Left lung (tissue), 10 donors: ENCODE results near the gene CWC15. TPM values are rescaled to one million over a fixed set of nuclear protein-coding genes. Genes with fewer than 3 reads are reported as not detected.
A peak's percentile ranks its signal among the peaks of the same experiment; 100 is the strongest.

Experiments
- ATAC-seq: fragments of 200-7000 bp; cut with Tn5 transposase; one replicate; pipeline ENCODE4 v1.9.1; 2020; ENCODE audit warnings: moderate library complexity
- DNase-seq, 4 donors: peaks; one replicate each; pipeline ENCODE4 v3.0.0-alpha.2; 2013 to 2020
- H3K27ac ChIP-seq, 2 donors: fragments of 200-600 bp; sonication (generic) in 1 of 2; one replicate each; pipeline versions ENCODE4 v1.5.0 to v1.8.0; 2020 to 2021
- H3K27me3 ChIP-seq, 2 donors: fragments of 200-600 bp; sonication (generic) in 1 of 2; one replicate each; pipeline versions ENCODE4 v1.5.0 to v1.8.0; 2020 to 2021
- H3K36me3 ChIP-seq, 2 donors: fragments of 200-600 bp; sonication (generic) in 1 of 2; one replicate each; pipeline versions ENCODE4 v1.5.0 to v1.8.0; 2020 to 2021
- H3K4me1 ChIP-seq, 2 donors: fragments of 200-600 bp; one replicate each; pipeline ENCODE4 v1.8.0; 2021
- H3K4me3 ChIP-seq, 2 donors: fragments of 200-600 bp; sonication (generic) in 1 of 2; one replicate each; pipeline versions ENCODE4 v1.5.0 to v1.8.0; 2020 to 2021; ENCODE audit warnings: mild to moderate bottlenecking in 1 of 2
- H3K9me3 ChIP-seq, 2 donors: fragments of 200-600 bp; sonication (generic) in 1 of 2; one replicate each; pipeline versions ENCODE4 v1.5.0 to v1.8.0; 2020 to 2021
- CTCF ChIP-seq, 2 donors: fragments of 200-600 bp; sonication (generic) in 1 of 2; IDR thresholded peaks; one replicate each; pipeline versions ENCODE4 v1.5.0 to v1.8.0; 2021; ENCODE audit warnings: antibody characterized with exemption in 2 of 2
- intact Hi-C, 2 donors: fragments of 100-400 bp; cut with DNase I; formaldehyde crosslinking; loops; one replicate each; pipeline versions ENCODE4 v1.11.2 to v1.14.2; 2022
- polyA plus RNA-seq, 6 donors: library from polyadenylated mRNA; unstranded; fragments of 120-200 nt; gene quantifications; one replicate each; pipeline ENCODE4 v1.2.1, GENCODE V29; 2013; ENCODE audit not compliant: insufficient read length in 6 of 6
- total RNA-seq, 2 donors: library from RNA; stranded (reverse); fragmentation: NEBNext Ultra II Directional; extraction: Animal tissue kit (Norgen Biotek cat#: 25700); gene quantifications; one replicate each; pipeline ENCODE4 v1.2.1, GENCODE V29; 2021
- donor health status: DM: no; HTN: yes; CAD: no.
- donor health status: DM: no; HTN: no; CAD: no.

CWC15 gene
- total and polyA plus RNA-seq, 8 donors: 43.3 to 108 (median 97.6) TPM

- intact Hi-C loops: no loop called here
- TF ChIP-seq CTCF (IDR thresholded peaks at IDR 0.05): no peak
- H3K27ac ChIP-seq: no peak overlapping the region
- ATAC-seq: no peak
- H3K9me3 ChIP-seq: no peaks in the 10 kb centered on the region
- H3K36me3 ChIP-seq: peaks cover 0 to 45% of the 10 kb centered on the region in 2 donors
- H3K4me1 ChIP-seq: no peaks in the 10 kb centered on the region
- DNase-seq: no peak
- H3K4me3 ChIP-seq: no peak overlapping the region
- H3K27me3 ChIP-seq: no peaks in the 10 kb centered on the region
Observed at GRCh38 chr11:94959179-94959578, 14.2 kb downstream of the CWC15 start.

DNA sequence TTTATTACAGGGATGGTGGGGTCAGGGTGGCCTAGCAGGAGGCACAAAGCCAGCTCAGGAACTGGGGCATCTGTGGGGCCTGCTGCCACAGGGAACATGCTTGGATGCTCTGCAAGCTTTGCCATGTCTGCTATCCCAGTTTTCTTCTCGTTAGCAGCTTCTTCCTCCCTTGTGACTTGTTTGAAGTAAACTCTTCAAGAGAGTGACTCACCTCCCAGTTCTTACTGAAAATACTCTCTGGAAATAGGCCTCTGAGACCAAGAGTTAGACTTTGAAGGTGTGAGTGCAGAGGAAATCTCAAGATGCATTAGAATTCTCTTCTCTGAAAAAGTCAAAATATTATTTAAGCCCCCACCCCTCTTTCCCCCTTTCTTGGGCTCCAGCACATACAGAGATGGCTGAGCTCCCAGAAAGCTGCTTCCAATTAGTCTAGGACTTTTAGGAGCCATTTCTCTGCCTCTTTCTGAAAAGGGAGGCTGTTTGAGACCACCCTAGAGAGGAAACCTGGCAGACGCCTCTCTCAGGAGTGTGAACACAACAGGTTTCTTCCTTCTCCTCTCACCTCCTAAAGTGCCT, 15.1 kb downstream of the CWC15 start:
- Histone ChIP-seq H3K27ac (no peak overlapping the region), H3K36me3 (peaks cover 0 to 35% of the 10 kb centered on the region in 2 donors), H3K27me3 (no peaks in the 10 kb centered on the region), H3K9me3 (no peaks in the 10 kb centered on the region), H3K4me3 (no peak overlapping the region), H3K4me1 (no peaks in the 10 kb centered on the region)
- ATAC-seq: peak; percentile 68
- DNase-seq: no peak
- no peak for TF ChIP-seq CTCF (IDR thresholded peaks at IDR 0.05)
- intact Hi-C loops: no loop called here

GRCh38 chr11:94956963-94957362, 16.4 kb downstream of the CWC15 start:
- DNase-seq (no peak), ATAC-seq (no peak)
- Histone ChIP-seq H3K27ac (no peak overlapping the region), H3K36me3 (peaks cover 0 to 23% of the 10 kb centered on the region in 2 donors), H3K27me3 (no peaks in the 10 kb centered on the region), H3K4me1 (no peaks in the 10 kb centered on the region), H3K4me3 (no peak overlapping the region), H3K9me3 (no peaks in the 10 kb centered on the region)
- intact Hi-C loops: no loop called here
- TF ChIP-seq CTCF (IDR thresholded peaks at IDR 0.05): no peak

- H3K27ac ChIP-seq: no peak overlapping the region
- H3K36me3 ChIP-seq: peaks cover 0 to under 1% of the 10 kb centered on the region in 2 donors
- intact Hi-C loops: no loop called here
- no peak for ATAC-seq
- DNase-seq: no peak
- H3K4me1 ChIP-seq: no peaks in the 10 kb centered on the region
- H3K27me3 ChIP-seq: no peaks in the 10 kb centered on the region
- no peaks in the 10 kb centered on the region for H3K9me3 ChIP-seq
- no peak overlapping the region for H3K4me3 ChIP-seq
- no peak for TF ChIP-seq CTCF (IDR thresholded peaks at IDR 0.05)
Observed at GRCh38 chr11:94954753-94955152, 18.6 kb downstream of the CWC15 start.

GRCh38 chr11:94948070-94948617, 25.2 kb downstream of the CWC15 start:
- intact Hi-C loops: no loop called here
- DNase-seq (no peak), ATAC-seq (peak; percentile 36)
- H3K27me3 ChIP-seq: no peaks in the 10 kb centered on the region
- H3K4me3 ChIP-seq: no peak overlapping the region
- TF ChIP-seq CTCF (IDR thresholded peaks at IDR 0.05): no peak
- H3K27ac ChIP-seq: no peak overlapping the region
- no peaks in the 10 kb centered on the region for H3K36me3 ChIP-seq
- no peaks in the 10 kb centered on the region for H3K9me3 ChIP-seq
- H3K4me1 ChIP-seq: no peaks in the 10 kb centered on the region
